GM20000 (cell line): ENCODE results near the gene TET1.
"Not testable (repeated sequence)": the region's sequence is repeated elsewhere in the genome, so short reads cannot be mapped to it uniquely, and the experiment has no call there.

Experiments used
- DNase-seq: peaks from one replicate; pipeline ENCODE4 v3.0.0; 2012; ENCODE audit warnings: low spot score
- TF ChIP-seq, protein P1 (sequence below): IDR thresholded peaks from 2 replicates; pipeline ENCODE4 v1.5.1; 2012; ENCODE audit warnings: mild to moderate bottlenecking, control low read depth; ENCODE audit errors: extremely low read depth, missing control alignments

Gene TET1

DNA sequence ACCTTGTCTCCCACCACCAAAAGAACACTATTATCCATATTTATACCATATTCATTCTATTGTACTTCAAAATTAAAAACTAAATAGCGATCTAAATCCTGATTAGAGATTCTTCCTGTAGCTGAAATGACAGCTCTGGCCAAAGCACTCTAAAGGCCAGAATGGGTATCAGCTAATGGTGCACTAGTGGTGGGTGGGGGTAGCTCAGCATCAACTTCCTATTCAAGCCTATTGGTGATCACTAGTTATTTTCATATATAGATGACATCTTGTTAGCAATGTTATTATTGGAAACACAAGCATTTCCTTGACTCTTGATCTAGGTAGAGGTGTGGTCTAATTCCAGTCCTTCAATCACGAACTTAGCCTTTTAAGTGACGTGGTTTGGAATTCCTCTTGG, 43.6 kb downstream of the TET1 start:
- DNase-seq, result no peak
- TF ChIP-seq, protein P1, sequence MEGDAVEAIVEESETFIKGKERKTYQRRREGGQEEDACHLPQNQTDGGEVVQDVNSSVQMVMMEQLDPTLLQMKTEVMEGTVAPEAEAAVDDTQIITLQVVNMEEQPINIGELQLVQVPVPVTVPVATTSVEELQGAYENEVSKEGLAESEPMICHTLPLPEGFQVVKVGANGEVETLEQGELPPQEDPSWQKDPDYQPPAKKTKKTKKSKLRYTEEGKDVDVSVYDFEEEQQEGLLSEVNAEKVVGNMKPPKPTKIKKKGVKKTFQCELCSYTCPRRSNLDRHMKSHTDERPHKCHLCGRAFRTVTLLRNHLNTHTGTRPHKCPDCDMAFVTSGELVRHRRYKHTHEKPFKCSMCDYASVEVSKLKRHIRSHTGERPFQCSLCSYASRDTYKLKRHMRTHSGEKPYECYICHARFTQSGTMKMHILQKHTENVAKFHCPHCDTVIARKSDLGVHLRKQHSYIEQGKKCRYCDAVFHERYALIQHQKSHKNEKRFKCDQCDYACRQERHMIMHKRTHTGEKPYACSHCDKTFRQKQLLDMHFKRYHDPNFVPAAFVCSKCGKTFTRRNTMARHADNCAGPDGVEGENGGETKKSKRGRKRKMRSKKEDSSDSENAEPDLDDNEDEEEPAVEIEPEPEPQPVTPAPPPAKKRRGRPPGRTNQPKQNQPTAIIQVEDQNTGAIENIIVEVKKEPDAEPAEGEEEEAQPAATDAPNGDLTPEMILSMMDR, result no peak

DNA sequence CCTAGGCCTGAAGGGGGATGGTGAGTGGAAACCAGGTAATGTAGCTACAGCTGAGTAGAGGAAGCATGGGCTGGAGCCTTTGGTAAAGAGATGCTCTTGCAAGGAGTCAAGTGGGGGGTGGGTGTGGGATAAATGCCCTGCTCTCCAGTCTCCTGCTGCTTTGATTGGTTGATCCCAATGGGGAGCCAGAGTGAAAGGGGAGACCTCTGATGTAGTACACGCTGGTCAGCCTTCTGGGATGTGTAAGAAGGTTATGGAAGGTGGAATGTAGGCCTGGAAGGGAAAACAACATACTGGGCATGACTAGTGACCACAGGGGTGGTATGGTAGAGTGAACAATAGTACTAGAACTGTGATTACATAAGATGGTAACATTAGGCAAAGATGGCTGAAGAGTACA, 44.3 kb downstream of the TET1 start:
- TF ChIP-seq, protein P1, result no peak
- DNase-seq, result no peak

DNA sequence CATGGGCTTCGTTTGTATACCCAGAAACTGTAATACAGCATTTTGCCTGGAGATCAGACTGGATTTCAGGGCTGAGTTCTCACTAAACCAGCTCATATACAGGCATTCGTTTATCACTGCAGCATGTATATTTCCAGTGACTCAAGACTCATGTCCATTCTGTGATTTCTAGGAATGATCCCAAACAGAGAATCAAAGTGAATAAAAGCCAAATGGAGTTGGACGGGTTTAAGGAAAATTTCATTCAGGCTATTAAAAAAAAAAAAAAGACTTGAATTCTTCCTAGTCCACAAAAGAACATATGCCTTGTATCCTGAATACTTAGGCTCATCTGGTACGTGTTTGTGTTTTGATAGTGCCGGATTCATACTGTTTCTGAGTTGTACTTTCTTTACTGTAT, 46.8 kb downstream of the TET1 start:
- TF ChIP-seq, protein P1, result no peak

DNA sequence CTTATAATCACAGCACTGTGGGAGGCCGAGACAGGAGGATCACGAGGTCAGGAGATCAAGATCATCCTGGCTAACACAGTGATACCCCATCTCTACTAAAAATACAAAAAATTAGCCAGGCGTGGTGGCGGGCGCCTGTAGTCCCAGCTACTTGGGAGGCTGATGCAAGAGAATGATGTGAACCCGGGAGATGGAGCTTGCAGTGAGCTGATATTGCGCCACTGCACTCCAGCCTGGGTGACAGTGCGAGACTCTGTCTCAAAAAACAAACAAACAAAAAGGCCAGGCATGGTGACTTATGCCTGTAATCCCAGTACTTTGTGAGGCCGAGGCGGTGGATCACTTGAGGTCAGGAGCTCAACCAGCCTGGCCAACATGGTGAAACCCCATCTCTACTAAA, 49.9 kb downstream of the TET1 start:
- not testable (repeated sequence) for DNase-seq

More for the DNA sequence above, 46.8 kb downstream of the TET1 start:
- DNase-seq, result no peak

DNA sequence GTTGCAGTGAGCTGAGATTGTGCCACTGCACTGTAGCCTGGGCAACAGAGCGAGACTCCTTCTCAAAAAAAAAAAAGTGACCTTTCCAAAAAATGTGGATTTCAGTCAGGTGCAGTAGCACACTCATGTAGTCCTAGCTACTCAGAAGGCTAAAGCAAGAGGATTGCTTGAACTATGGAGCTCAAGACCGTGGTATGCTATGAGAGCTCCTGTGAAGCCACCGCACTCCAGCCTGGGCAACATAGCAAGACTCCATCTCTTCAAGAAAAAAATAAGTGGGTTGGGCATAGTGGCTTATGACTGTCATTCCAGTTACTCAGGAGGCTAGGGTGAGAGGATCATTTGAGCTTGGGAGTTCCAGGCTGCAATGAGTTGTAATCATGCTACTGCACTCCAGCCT, 51.1 kb downstream of the TET1 start:
- TF ChIP-seq, protein P1, result no peak
- no peak for DNase-seq

DNA sequence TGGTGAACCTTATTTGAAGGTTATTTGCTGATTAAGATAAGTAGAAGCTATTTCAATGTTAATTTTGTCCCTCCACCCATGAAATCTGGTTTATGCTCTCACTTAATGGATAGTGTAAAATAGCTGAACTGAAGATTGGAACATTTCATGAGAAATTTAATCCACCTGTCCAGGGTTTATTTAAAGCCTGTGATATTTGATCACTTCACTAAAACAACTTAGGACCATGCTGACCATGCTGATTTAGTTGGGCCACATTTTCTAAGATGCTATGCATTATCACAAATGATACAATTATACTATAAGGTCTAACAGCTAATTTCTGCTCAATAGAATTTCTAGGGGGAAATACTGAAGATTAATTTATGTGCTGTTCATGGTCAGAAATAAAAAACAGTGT, 53.8 kb downstream of the TET1 start:
- not testable (repeated sequence) for DNase-seq

DNA sequence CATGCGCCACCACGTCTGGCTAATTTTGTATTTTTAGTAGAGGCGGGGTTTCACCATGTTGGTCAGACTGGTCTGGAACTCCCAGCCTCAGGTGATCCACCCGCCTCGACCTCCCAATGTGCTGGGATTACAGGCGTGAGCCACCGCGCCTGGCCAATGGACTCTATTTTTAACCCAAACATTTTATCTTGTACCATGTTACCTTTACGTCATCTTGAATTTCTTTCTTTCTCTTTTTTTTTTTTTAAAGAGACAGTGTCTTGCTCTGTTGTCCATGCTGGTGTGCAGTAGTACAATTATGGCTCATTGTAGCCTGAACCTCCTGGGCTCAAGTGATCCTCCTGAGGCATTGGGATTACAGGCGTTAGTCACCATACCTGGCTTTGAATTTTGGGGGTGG, 57.6 kb downstream of the TET1 start:
- not testable (repeated sequence) for DNase-seq

DNA sequence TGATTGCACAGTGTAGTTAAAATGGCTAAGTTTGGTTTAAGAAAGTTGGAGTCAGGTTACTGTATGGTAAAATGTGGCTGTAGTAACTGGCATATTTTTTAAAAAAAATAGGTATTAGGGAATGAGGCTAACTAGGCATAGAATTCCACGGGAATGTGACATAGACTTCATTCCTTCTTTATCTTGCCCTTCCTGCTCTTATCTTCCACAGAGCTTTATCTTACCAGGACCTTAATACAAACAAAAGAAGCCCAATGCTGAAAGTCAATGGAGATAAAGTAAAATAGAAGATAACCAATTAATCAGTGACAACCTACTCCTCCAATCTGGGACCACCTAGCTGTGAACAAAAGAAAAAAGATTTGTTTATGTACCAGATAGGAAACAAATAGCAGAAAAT, 58.1 kb downstream of the TET1 start:
- DNase-seq, result no peak
- TF ChIP-seq, protein P1, result no peak

DNA sequence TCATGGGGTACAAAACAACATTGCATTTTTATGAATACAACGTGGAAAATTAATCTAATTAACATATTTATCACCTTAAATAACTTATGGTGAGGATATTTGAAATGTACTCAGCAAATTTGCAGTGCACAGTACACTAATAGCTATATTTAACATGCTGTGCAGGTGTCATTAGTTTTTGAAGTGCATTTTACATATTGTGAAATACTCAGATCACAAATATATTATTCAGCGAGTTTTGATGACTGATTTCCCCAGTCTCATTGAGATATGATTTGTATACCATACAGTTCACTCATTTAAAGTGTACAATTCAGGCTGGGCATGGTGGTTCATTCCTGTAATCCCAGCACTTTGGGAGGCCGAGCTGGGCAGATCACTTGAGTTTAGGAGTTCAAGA, 59.5 kb downstream of the TET1 start:
- TF ChIP-seq, protein P1, result no peak
- DNase-seq, result no peak
